Hematopoietic multipotent progenitor cell treated with erythropoietin and hydrocortisone succinate and interleukin-3 and kit ligand, for 6 days (in vitro differentiated cells): ENCODE results near the gene FBXL13.
"Not testable (repeated sequence)": the region's sequence is repeated elsewhere in the genome, so short reads cannot be mapped to it uniquely, and the experiment has no call there.

Source experiments
- DNase-seq: peaks from one replicate; pipeline ENCODE4 v3.0.0-alpha.2; 2015

The FBXL13 gene

DNA sequence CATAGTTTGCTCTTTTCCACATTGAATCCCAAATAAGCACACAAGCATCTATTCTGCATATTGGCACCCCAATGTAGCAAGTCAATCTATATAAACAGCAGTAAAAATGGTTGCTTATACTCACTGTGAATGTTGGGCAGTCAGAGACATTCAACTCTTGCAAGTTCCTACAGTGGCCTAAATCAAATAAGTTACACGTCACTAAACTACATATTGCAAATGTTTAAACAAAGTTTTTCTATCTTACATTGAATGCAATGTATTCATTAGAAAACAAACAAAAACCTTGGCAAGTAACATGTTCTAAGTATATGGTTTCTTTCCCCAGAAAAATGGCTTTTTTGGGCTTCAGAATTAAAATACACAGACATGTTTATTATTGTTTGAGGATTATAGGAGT is 142.8 kb downstream of the FBXL13 start:
- no peak for DNase-seq

DNA sequence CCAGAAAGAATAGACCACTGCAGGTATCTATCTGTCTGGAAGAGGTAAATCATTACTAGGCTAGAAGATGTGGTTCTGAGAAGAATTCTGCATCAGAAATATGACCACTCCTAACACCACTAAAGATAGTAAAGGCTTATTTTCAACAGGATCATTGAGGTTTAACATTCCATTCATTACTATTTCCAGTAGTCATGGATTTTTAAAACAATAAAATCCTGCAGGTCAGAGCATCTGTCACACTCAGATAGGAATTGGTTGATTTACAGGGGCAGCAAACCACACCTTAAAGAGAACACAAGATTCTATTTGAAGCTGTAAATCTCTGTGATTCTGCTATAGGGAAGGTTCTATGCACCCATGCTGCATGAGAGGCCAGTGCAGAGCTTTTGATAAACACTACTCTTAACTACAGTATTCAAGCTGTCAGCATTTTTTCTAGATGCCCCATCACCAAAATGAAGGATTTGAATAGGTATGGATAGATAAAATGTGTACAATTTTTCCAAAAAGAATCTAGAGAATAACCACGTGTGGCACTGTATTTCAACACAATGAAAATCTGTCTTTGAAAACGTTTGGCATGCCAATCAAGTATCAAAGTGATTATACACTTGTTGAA is 147.2 kb downstream of the FBXL13 start:
- no peak for DNase-seq

DNA sequence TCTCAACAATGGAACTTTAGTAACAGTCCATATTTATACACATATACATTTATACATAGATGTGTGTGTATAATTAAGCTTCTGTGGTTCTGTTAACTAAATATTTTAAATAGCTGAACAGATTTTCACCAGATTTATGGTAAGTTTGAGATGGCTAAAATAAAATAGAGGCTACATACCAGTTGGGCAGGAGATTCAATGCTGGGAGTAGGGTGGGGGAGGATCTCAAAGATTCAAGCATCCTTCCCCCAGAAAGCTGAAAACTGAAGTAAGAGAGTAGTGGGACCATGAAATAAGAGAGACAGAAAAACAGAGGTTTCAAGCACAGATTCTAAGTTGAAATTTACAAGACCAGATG is 147.8 kb downstream of the FBXL13 start:
- DNase-seq = no peak

DNA sequence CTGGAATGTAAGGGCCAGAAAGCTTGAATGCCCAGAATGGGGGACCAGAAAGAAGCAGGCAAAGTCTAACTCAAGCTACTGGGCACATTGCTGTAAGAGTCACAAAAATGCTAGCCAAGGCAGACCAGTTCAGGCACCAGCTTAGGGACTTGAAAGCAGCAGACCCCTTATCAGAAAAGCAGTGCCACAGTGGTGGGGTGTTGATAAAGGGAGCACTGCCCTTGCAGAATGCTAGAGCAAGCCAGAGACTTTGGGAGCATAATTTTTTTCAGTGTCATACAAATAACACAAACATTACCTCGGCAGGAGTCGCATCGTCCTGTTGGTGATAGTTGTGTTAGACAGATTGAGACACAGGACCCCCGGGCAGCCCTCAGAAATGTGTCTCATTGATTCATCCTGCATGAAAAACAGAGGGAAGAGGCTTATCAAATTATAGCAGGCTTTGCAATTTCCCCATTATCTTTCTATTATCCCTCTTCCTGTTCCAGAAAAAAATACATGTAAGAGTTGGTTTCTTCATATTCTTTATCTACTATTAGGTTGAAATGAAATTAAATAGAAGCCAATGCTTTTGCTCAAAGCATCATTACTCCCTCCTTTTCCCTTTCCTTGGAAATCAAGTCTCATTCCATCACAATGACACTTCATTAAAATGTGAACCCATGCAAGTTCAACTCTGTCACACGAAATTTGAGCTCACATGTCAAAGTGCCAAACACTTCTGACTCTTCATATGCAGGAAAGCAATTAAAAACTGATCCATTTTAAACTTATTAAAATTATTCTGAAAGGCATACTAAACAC is 148.4 kb downstream of the FBXL13 start:
- DNase-seq = peak; percentile 94

DNA sequence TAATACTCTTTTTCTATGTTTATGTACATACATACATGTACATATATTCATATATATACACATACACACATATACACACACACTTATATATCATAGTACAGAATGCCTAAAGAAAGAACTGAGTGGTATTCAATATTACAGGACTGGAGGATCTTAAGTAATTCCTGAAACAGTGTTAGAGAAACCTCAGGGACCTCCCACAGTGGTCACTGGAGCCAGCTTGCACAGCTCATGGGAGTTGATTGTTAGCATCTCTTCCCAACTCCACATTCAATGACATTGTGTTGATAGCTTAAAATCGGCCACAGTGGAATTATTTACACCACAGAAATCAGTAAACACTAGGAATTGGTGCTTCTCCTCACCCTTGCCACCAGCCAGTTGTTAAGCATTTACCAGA is 155.8 kb downstream of the FBXL13 start:
- DNase-seq = no peak

DNA sequence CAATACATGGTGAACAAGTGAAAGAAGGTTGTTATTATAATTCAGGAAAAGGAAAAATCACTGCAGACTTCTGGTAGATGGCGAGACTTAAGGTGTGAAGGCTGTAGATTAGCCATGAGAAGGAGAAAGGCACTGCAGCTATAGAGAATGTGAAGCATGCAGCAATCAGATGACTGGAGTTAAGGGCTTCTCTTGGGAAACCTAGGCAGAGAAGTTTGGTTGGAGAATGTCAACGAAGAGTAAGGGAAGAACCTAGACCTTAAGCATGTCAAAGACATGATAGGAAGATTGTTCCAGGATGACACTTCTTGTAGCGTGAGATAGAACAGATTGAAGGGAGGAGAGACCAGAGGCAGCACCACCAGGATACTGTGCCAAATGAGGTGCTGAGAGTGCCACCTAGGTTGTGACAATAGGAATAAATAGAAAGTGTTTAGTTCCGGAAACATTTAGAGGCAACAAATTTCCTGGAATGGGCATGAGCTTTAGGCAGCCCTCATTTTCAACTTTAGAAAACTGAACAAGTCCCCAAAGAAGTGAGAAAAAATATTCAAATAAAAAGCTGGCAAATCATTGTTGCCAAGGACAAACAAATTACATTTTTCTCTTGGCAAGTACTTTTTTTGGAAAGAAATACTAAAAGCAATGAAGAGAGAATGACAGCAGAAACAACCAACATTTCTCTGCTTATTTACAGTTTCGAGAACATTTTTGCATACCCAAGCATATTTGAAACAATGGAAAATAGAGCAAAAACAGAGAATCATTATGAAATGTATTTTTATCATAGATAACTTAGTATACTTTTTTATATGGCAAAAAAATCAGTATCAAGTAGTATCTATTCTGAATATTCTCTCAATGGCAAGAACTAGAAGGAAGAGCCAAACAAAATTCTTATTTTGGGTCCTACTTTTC is 156.9 kb downstream of the FBXL13 start:
- DNase-seq = no peak

DNA sequence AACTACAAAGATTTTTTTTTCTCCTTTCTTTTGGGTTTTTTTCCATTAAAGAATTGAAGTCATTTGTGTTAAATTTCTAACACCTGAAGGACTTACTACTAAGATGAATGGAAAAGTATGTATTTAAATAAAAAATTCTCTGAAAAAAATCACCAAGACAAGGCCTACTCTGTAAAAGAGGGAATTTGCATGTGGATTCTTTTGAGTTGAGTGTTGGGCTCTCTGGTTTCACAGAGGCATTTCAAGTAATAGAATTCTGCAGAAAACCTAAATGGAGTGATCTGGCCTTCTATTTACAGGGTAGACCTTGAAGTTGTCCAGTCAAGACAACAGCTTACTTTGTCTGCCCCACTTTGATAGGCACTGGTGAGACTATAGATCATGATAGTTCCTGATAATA is 157.7 kb downstream of the FBXL13 start:
- DNase-seq = no peak

DNA sequence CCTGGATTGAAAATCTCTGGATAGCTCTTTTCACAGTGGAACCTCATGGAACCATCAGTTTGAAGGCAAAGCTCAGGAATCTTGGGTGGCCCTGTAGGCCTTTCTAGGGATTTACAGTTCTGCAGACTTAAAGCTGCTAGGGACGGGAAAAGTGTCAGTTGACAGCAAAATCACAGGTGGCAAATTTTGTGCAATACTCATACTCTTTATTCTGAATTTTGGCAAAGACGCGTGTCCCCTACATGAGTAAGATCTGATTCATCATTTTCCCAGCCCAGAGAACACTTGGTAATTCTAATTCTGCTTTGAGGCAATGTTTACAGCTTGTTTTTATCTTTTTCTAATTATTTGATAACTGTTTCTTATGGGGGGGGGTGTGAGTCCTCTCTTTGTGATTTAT is 158.2 kb downstream of the FBXL13 start:
- DNase-seq = no peak

DNA sequence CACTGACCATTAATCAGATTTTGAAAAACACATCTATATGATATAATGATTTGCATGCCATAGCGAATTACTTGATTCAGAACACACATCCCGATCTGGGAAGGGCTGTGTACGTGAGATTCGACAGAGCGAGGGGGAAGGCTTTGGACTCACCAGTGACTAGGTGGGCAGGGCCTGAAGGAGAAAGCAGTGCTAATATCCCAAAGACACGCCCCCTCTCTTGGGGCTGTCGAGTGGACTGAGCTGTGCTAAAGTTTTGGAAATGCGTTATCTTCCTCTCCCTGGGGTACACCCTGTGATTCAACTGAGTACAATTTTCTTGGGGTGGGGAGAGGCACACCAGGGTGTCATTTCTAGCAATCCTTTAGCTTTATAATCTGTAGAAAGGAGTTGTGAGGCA is 160.0 kb downstream of the FBXL13 start:
- DNase-seq = no peak

DNA sequence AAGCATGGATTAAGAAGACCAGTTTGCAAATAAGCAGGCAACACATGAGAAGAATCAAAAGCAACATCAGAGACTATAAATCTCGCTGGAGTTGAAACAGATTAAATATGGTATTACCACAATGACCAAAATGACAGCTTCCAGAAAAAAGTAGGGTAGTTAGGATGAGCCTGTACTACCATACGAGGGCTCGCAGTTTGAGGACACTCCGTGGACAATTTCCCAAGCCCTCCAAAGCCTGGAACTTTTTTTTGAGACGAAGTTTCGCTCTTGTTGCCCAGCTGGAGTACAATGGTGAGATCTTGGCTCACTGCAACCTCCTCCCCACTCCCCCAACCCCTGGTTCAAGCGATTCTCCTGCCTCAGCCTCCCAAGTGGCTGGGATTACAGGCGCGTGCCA is 160.8 kb downstream of the FBXL13 start:
- DNase-seq = no peak

DNA sequence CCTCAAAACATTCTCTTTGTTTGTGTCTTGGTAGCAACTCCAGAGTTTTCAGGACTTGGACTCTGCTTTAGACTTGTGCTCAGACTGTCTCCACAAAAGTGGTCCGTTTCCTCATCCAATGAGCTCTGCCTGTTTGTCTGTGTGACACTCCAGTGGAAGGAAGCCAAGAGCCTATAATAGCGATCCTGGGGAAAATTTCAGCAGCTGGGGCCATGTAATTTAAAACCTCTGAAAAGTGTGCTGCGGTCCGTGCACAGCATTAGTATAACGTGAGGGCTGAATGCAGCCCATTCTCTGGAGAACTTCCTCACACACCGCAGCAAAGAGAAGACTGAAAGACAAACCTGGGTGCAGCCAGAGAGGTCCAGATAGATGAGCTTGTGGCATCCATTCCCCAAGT is 161.9 kb downstream of the FBXL13 start, which contains the start of gene LRRC17:
TSS of gene LRRC17 (plus strand) at position 259 of the 400 bp plus-strand sequence. CDS start 20,914 bp downstream, outside the sequence.
- DNase-seq = no peak

DNA sequence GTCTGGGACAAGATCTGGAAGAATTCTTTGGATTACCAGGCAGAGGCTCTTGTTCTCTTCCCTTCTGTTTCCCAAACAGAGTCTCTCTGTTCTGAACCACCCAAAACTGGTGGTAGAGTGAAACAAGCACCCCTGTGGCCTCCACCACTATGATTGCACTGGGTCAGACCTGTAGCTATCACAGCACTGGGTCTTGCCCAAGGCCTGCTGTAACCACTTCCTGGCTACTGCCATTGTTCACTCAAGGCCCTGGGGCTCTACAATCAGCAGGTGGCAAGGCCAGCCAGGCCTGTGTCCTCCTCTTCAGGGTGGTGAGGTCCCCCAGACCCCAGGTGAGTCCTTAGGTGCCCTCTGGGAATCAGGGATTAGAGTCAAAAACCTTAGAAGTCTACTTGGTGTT is 165.9 kb downstream of the FBXL13 start:
- DNase-seq = peak; percentile 34

DNA sequence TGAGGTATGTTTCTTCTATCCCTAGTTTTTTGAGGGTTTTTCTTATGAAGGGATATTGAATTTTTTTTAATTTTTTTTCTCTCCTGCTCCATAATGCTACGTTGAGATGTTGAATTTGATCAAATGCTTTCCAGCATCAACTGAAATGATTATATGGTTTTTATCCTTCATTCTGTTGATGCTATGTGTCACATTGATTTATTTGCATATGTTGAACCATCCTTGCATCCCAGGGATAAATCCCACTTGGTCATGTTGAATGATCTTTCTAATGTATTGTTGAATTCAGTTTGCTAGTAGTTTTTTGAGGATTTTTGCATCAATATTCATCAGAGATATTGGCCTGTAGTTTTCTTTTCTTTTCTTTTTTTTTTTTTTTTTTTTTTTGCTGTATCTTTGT is 171.0 kb downstream of the FBXL13 start:
- not testable (repeated sequence) for DNase-seq

DNA sequence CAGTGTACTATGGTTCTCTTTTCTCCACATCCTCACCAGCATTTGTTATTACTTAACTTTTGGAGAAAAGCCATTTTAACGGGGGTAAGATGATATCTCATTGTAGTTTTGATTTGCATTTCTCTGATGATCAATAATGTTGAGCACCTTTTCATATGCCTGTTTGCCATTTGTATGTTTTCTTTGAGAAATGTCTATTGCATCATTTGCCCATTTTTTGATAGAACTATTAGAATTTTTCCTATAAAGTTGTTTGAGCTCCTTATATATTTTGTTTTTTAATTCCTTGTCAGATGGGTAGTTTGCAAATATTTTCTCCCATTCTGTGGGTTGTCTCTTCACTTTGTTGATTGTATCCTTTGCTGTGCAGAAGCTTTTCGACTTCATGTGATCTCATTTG is 172.5 kb downstream of the FBXL13 start:
- not testable (repeated sequence) for DNase-seq

DNA sequence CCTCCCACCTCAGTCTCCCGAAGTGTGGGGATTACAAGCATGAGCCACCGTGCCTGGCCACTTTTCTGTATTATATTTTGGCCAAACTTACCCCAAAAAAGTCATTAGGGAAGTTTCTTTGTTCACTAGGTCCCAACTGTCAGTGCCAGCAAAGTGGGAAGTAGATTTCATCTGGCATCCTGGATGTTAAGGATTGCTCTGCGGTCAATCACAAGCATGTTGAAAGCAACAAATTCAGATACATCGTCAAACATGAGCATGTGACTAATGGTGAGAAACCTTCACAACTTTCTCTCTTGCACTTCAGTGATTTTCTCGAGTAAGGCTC is 176.1 kb downstream of the FBXL13 start:
- peak; percentile 28 for DNase-seq

DNA sequence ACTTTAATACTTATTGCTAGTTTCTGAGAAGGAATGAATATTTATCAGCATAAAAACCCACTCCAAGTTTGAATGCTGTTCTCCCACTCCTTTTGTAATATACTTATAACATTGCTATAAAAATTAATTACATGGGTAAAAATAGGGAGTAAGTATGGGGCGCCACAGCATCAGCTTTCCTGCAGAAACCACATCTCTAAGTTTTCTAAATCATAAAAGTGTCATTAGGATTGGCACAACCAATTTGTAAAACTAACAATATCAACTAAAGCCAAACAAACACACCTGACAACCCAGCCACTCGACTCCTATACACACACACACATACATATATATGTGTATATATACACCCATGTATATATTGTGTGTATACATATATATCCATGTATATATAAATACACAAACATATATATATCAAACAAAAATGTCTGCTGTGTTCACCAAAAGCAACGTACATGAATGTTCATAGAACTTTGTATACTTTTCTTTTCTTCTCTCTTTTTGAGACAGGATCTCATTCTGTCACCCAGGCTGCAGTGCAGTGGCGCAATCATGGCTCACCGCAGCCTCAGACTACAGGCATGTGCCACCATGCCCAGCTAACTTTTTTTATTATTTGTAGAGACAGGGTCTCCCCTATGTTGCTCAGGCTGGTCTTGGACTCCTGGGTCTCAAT is 176.6 kb downstream of the FBXL13 start:
- DNase-seq = peak; percentile 27

DNA sequence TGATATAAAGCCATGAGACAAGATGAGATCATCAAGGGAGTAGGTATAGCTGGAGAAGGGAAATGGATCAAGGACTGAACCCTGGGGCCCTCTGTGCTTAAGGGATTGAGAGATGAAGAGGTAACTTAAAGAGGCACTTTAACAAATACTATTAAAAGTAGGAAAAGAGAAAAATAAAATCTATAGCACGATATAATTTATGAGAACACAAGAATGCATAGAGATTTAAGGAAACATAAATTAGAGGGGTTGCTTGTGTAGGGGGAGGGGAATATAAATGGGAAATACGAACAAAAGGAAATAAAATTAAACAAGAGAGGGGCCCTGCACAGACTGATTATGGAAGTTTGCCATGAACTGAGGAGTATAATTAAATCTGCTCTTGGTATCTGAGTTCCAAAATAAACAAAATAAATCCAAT is 177.4 kb downstream of the FBXL13 start:
- no peak for DNase-seq

DNA sequence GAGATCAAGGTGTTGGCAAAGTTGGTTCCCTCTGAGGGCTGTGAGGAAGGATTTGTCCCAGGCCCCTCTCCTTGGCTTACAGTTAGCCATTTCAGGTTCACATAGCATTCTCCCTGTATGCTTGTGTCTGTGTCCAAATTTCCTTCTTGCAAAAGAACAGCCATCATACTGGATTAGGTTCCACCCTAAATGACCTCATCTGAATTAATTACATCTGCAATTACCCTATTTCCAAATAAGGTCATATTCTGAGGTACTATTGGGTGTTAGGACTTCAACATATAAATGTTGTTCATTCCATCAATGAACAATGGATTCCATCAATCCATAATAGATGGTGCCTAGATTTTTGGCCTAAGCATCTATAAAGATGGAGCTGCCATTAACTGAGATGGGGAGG is 178.0 kb downstream of the FBXL13 start:
- no peak for DNase-seq

DNA sequence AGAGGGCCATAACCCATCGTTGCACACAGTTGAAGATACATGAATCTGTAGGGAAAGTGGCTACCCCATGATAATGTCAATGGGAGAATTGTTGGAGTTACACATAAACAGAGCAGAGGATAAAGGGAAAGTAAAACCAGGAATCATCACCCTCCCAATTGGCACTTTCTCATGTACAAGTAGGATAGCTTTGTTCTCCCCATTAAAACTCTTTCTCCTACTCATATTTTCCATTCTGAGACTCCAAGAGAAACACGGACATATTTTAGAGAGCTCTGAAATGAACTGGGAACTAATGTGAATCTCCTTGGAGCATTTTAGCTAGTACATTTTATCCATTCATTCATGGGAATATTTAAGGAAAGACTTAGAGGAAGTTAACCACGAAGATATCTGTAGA is 179.0 kb downstream of the FBXL13 start:
- DNase-seq = no peak

DNA sequence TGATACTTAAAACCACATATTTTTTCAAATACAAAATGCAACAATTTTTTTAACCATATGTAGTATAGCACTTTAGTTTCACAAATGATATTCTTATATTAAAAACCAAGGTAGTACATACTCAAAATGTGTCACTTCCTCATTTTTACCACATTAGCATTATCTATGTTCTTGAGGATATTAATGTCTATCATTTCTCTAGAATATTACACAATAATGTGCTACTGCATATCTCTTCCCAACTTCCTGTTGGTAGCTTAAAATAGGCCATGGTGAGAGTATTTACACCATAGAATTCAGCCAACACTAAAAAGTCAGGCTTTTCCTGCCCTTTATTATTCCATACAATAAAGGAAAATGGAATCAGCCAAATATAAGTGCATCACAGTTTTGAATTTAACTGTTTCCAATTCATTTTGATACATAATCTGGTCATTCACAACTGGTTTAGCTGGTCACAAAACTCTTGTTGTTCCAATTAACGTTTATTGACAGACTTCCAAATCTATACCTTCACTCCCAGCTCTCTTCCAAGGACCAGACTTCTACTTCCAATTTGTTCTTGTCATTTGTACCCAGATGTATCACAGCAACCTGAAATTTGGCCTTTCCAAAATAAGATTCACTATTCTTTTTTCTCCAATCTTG is 181.8 kb downstream of the FBXL13 start:
- DNase-seq = peak; percentile 67

DNA sequence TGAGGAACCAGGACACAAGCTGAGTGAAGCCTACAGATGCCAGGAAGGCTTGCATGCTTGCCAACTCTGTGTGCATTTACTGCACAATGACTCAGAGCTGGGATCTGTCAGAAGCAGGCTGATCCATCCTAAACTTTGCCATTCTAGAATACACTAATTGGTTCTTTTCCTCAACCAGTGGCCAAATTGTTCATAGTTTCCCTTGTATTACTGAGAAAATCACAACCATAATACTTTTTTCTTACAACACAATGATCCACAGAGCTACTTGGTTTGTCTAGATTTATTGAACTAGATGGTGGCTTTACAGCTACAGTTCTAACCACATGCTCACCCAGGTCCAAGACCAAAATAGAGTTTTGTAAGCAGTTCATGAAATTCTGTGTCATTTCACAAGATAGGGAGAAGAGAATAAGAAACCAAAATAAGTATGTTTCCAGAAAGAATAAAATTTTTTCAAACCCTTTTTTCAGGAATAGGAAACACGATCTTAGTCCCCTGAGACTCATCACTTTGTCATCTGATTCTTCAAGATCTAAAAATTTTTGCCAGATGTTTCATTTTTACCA is 182.8 kb downstream of the FBXL13 start:
- DNase-seq = no peak
